AG04450 (cell line): ENCODE measurements around the gene LRRC36. TPM values are rescaled to one million over a fixed set of nuclear protein-coding genes. Genes with fewer than 3 reads are reported as not detected.
A peak's percentile ranks its signal among the peaks of the same experiment; 100 is the strongest.
"Not testable (repeated sequence)": the region's sequence is repeated elsewhere in the genome, so short reads cannot be mapped to it uniquely, and the experiment has no call there.

Experiments
- CTCF ChIA-PET: fragments of 300-600, 350-600 bp; formaldehyde crosslinking; extraction: SDS; loops from one replicate; lab custom pipeline; 2022; ENCODE audit warnings: antibody characterized with exemption, inconsistent platforms; lab: Charles Lee
- POLR2A ChIA-PET: fragments of 350-600 bp; formaldehyde crosslinking; extraction: SDS; loops from one replicate; lab custom pipeline; 2021; ENCODE audit warnings: antibody characterized with exemption, inconsistent platforms; lab: Yijun Ruan, JAX
- DNase-seq: peaks from one replicate; pipeline ENCODE4 v3.0.0-alpha.2; 2011; ENCODE audit warnings: low read depth, low spot score
- H3K27ac ChIP-seq: one replicate; pipeline ENCODE4 v1.5.1; 2012; ENCODE audit warnings: low read depth, low read length, control low read depth
- H3K27me3 ChIP-seq: one replicate; pipeline ENCODE4 v1.6.0; 2012; ENCODE audit warnings: low read length; ENCODE audit not compliant: control insufficient read depth, insufficient read depth
- H3K4me3 ChIP-seq: 2 replicates; pipeline ENCODE4 v1.5.1; 2011; ENCODE audit warnings: mild to moderate bottlenecking, low read depth, low read length, control low read depth
- H3K9me3 ChIP-seq: 2 replicates; pipeline ENCODE4 v1.5.1; 2012; ENCODE audit warnings: low read length; ENCODE audit not compliant: control insufficient read depth, insufficient read depth
- polyA plus RNA-seq: library from polyadenylated mRNA; depleted of rRNA; stranded (reverse); fragments of >200 nt; gene quantifications from 2 replicates; pipeline ENCODE4 v1.2.3, GENCODE V29; 2011
- TF ChIP-seq, protein P1 (sequence below): IDR thresholded peaks from 2 replicates; pipeline ENCODE4 v1.5.1; 2011; ENCODE audit warnings: low read depth, low read length, control low read depth, inconsistent platforms

LRRC36 gene
- polyA plus RNA-seq, 1 experiment = 0.41 TPM

DNA sequence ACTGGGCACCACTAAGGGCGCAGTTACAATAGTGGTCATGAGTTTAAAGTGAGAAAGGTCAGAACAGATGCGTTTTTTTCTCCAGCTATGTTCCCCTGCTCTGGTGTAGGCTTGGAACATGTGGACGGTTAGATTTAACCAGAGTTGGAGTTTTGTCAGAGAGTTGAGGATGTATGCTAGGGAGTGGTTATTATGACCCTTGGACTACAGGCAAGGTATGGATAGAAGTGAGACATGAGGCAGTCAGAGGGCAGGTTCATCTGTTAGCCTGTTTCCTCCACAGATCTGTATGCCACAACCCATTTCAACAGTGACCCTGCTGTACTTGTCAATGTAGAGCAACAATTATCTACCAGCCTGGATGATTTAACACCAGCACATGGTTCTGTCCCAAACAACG is 44.0 kb downstream of the LRRC36 start:
- Histone ChIP-seq H3K27me3 (peaks cover 37% of the 10 kb centered on the region), H3K9me3 (peaks cover 2% of the 10 kb centered on the region; the same call in 1 of the 2 replicates), H3K4me3 (no peak overlapping the region), H3K27ac (no peak overlapping the region)
- no peak for DNase-seq
- ChIA-PET POLR2A (no interaction called here), CTCF (no interaction called here)
- TF ChIP-seq, protein P1, sequence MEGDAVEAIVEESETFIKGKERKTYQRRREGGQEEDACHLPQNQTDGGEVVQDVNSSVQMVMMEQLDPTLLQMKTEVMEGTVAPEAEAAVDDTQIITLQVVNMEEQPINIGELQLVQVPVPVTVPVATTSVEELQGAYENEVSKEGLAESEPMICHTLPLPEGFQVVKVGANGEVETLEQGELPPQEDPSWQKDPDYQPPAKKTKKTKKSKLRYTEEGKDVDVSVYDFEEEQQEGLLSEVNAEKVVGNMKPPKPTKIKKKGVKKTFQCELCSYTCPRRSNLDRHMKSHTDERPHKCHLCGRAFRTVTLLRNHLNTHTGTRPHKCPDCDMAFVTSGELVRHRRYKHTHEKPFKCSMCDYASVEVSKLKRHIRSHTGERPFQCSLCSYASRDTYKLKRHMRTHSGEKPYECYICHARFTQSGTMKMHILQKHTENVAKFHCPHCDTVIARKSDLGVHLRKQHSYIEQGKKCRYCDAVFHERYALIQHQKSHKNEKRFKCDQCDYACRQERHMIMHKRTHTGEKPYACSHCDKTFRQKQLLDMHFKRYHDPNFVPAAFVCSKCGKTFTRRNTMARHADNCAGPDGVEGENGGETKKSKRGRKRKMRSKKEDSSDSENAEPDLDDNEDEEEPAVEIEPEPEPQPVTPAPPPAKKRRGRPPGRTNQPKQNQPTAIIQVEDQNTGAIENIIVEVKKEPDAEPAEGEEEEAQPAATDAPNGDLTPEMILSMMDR = no peak

DNA sequence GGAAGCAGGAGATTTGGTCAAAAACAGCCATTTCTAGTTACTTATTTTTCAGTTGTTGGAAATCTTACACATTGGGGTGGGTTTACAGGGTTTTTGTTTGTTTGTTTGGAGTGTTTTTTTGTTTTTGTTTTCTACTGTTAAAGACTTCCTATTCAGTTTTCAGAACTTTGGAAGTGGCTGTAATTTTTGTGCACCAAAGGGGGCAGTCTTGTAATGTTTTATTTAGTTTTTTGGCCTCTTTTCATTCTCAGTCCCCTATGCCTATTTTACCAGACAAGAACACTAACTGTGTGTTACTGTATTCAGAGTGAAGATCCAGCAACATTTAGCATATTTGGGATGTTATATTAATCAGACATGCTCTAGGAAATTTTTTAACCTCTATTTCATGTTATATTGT is 46.0 kb downstream of the LRRC36 start:
- Histone ChIP-seq H3K27me3 (peaks cover 31% of the 10 kb centered on the region), H3K9me3 (peaks cover 2% of the 10 kb centered on the region; the same call in 1 of the 2 replicates), H3K27ac (no peak overlapping the region), H3K4me3 (no peak overlapping the region)
- DNase-seq = no peak
- CTCF ChIA-PET = interaction anchor here (0.6 to 2.0 kb wide), 5 partner anchors 23 to 112 kb away, joined by 3 to 9 read pairs (median 4); partner anchors contain the start of gene ZDHHC1
- TF ChIP-seq, protein P1 = peak; percentile 58
- POLR2A ChIA-PET = no interaction called here

DNA sequence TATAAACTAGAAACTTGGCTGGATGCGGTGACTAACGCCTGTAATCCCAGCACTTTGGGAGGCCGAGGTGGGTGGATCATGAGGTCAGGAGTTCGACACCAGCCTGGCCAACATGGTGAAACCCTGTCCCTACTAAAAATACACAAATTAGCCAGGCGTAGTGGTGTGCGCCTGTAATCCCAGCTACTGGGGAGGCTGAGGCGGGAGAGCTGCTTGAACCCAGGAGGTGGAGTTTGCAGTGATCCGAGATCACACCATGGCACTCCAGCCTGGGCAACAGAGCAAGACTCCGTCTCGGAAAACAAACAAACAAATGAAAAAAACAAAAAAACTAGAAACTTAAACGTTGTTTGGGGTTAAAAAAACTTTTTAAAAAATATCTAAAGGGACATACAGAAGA is 49.4 kb downstream of the LRRC36 start:
- H3K27me3 ChIP-seq, DNase-seq, H3K9me3 ChIP-seq, H3K4me3 ChIP-seq, H3K27ac ChIP-seq, POLR2A ChIA-PET, CTCF ChIA-PET: not testable (repeated sequence)

- H3K27me3 ChIP-seq = peaks cover 6% of the 10 kb centered on the region
- TF ChIP-seq, protein P1 = no peak
- POLR2A ChIA-PET = interaction anchor here (0.7 kb wide), 1 partner anchor 151 kb away, joined by 3 read pairs; no protein-coding TSS in a partner anchor
- H3K9me3 ChIP-seq = no peaks in the 10 kb centered on the region
- no peak overlapping the region for H3K27ac ChIP-seq
- DNase-seq = peak; percentile 41
- CTCF ChIA-PET = interaction anchor here (1.0 kb wide), 1 partner anchor 15 kb away, joined by 4 read pairs; the partner anchor contains the start of gene TPPP3
- H3K4me3 ChIP-seq = no peak overlapping the region
Measured at GRCh38 chr16:67378642-67379041, 52.0 kb downstream of the LRRC36 start.

DNA sequence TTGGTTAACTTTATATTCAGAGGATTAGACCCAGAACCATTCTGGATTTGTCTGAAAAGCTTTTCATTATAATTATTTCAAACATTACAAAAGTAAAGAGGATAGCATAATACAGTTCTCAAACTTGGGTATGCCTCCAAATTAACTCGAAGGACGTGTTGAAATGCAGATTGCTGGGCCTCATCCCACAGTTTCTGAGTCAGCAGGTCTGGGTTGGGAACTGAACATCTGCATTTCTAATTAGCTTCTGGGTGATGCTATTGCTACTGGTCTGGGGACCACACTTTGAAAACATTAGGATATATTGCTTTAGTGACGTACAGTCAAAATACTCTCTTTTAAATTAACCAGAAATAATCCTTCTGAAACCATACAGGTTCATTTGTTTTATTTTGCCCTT is 56.7 kb downstream of the LRRC36 start:
- no peaks in the 10 kb centered on the region; the same call in 1 of the 2 replicates for H3K9me3 ChIP-seq
- ChIA-PET CTCF (interaction anchor here (1.5 to 2.3 kb wide), 2 partner anchors 10 to 123 kb away, joined by 5 to 9 read pairs; partner anchors contain the start of gene TPPP3), POLR2A (interaction anchor here (1.0 kb wide), 1 partner anchor 9 kb away, joined by 3 read pairs; no protein-coding TSS in a partner anchor)

More for the DNA sequence above, 56.7 kb downstream of the LRRC36 start:
- no peak for DNase-seq
- no peak overlapping the region for H3K27ac ChIP-seq
- TF ChIP-seq, protein P1 = no peak
- H3K27me3 ChIP-seq = peaks cover 22% of the 10 kb centered on the region
- H3K4me3 ChIP-seq = no peak overlapping the region
